DOHH2 (cell line): ENCODE measurements around the gene SLC35G4.

ENCODE experiments used
- EZH2phosphoT487 ChIP-seq: fragments of 200-600 bp; sonication (generic); IDR thresholded peaks from 2 replicates; pipeline ENCODE4 v1.6.1; 2017; ENCODE audit warnings: borderline replicate concordance, mild to moderate bottlenecking, antibody characterized with exemption, low read length, moderate library complexity, mixed read lengths
- TF ChIP-seq, protein P1 (sequence below): fragments of 200-600 bp; sonication (generic); IDR thresholded peaks from one replicate; pipeline ENCODE4 v1.5.1; 2014; ENCODE audit warnings: antibody characterized with exemption, mild to moderate bottlenecking, low read depth, low read length; ENCODE audit not compliant: poor library complexity, severe bottlenecking

DNA sequence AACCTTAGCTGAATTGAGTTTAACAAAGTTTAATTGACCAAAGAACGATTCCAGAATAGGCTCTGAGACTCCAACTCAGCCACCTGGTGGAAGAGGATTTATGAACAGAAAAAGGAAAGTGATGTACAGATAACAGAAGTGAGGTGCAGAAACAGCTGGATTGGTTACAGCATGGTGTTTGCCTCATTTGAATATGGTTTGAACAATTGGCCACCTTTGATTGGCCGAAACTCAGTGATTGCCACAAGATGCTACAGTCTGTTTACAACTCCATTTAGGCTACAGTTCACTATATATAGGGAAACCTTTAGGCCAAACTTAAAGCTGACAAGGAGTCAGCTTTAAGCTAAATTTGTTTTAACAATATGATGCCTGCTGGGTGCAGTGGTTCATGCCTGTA lies 28.1 kb upstream of the SLC35G4 start:
- TF ChIP-seq, protein P1, sequence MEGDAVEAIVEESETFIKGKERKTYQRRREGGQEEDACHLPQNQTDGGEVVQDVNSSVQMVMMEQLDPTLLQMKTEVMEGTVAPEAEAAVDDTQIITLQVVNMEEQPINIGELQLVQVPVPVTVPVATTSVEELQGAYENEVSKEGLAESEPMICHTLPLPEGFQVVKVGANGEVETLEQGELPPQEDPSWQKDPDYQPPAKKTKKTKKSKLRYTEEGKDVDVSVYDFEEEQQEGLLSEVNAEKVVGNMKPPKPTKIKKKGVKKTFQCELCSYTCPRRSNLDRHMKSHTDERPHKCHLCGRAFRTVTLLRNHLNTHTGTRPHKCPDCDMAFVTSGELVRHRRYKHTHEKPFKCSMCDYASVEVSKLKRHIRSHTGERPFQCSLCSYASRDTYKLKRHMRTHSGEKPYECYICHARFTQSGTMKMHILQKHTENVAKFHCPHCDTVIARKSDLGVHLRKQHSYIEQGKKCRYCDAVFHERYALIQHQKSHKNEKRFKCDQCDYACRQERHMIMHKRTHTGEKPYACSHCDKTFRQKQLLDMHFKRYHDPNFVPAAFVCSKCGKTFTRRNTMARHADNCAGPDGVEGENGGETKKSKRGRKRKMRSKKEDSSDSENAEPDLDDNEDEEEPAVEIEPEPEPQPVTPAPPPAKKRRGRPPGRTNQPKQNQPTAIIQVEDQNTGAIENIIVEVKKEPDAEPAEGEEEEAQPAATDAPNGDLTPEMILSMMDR = no peak
- TF ChIP-seq EZH2phosphoT487 = no peak
